Measurements from ENCODE around the gene GALNT9.
A peak's percentile ranks its signal among the peaks of the same experiment; 100 is the strongest.

GALNT9 gene

GRCh38 chr12:132166093-132166492 lies 163.3 kb downstream of the GALNT9 start:
- Histone ChIP-seq H3K27me3 (peaks cover 29% of the 10 kb centered on the region), H3K27ac (no peak overlapping the region), H4K20me1 (peaks cover 23% of the 10 kb centered on the region), H3K4me2 (no peak overlapping the region), H3K4me1 (peaks cover 67% of the 10 kb centered on the region), H3K4me3 (no peak overlapping the region), H3K36me3 (no peaks in the 10 kb centered on the region), H3K9me3 (no peaks in the 10 kb centered on the region), H3K9ac (no peak overlapping the region)
- no peak for TF ChIP-seq Cebpa-rat (IDR thresholded peaks at IDR 0.05)

DNA sequence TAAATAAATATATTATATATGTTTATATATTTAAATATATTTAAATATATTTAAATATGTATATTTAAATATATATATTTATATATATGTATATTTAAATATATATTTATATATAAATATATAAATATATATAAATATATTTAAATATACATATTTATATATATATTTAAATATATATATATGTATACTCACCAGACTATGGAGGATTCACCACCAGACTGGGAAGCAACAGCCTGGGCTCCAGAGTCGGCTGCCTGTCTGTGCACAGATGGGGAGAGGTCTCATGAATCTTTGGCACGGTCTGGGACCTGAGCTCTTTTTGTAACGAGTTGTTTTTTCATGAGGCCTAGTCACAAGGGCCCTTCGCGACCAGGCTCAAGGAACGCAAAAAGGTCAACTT lies 163.8 kb downstream of the GALNT9 start:
- H3K27ac ChIP-seq, result no peak overlapping the region
- no peak for TF ChIP-seq Cebpa-rat (IDR thresholded peaks at IDR 0.05)
- no peaks in the 10 kb centered on the region for H3K36me3 ChIP-seq
- peaks cover 29% of the 10 kb centered on the region for H3K27me3 ChIP-seq
- no peaks in the 10 kb centered on the region for H3K9me3 ChIP-seq
- H3K4me2 ChIP-seq, result no peak overlapping the region
- no peak overlapping the region for H3K4me3 ChIP-seq
- H4K20me1 ChIP-seq, result peaks cover 26% of the 10 kb centered on the region
- H3K4me1 ChIP-seq, result peaks cover 62% of the 10 kb centered on the region
- no peak overlapping the region for H3K9ac ChIP-seq

GRCh38 chr12:132164426-132164825 lies 165.0 kb downstream of the GALNT9 start:
- H3K4me1 ChIP-seq, result peaks cover 61% of the 10 kb centered on the region
- no peak overlapping the region for H3K4me2 ChIP-seq
- no peaks in the 10 kb centered on the region for H3K9me3 ChIP-seq
- no peak overlapping the region for H3K9ac ChIP-seq
- H4K20me1 ChIP-seq, result peaks cover 36% of the 10 kb centered on the region
- TF ChIP-seq Cebpa-rat (IDR thresholded peaks at IDR 0.05), result no peak
- no peak overlapping the region for H3K4me3 ChIP-seq
- H3K27ac ChIP-seq, result no peak overlapping the region
- peaks cover 29% of the 10 kb centered on the region for H3K27me3 ChIP-seq
- H3K36me3 ChIP-seq, result no peaks in the 10 kb centered on the region

- H3K4me2 ChIP-seq, result peak overlapping the region; percentile 79
- peaks cover 64% of the 10 kb centered on the region for H3K4me1 ChIP-seq
- H4K20me1 ChIP-seq, result peaks cover 36% of the 10 kb centered on the region
- H3K36me3 ChIP-seq, result no peaks in the 10 kb centered on the region
- H3K27ac ChIP-seq, result no peak overlapping the region
- no peak for TF ChIP-seq Cebpa-rat (IDR thresholded peaks at IDR 0.05)
- no peaks in the 10 kb centered on the region for H3K9me3 ChIP-seq
- no peak overlapping the region for H3K4me3 ChIP-seq
- H3K9ac ChIP-seq, result no peak overlapping the region
- H3K27me3 ChIP-seq, result peaks cover 29% of the 10 kb centered on the region
These were observed 165.5 kb downstream of the GALNT9 start for GRCh38 chr12:132163911-132164288.

DNA sequence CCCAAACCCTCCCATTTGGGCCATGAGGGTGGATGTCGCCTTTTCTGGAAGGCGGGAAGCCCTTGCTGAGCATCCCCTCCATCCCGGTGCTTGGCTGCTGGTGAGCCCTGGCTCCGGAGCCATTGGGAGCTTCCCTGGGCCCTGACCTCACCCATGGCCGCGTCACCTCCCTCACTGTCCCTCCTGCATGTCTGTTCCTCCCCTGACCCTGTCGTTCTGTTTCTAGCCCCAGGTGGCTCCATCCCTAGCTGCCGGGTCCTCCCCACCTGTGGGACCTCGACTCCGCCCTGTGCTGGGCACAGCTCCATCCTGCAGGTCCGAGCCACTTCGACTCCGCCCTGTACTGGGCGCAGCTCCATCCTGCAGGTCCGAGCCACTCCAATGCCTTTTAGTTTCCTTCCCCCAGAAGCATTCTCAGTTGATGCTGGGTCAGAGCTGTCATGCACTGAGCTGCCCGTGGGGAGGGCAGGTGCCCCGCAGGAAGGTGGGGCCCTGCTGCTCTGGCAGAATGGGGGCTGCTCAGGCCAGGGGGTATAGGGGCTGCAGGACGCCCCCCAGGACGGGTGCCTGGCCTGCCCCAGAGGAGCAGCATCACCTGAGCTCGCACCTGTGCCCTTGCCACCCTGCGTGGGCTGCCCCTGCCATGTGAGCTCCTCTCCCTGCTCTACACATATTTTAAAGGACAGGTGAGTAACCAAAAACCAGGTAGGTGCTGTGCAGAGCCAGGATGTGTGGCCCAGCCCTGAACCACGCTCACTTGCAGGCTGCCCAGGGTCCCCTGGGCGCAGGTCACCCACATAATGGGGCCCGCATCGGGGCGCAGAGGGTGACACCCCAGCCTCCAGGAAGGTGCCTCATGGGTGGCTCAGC lies 166.1 kb downstream of the GALNT9 start:
- peaks cover 60% of the 10 kb centered on the region for H3K4me1 ChIP-seq
- no peak for TF ChIP-seq Cebpa-rat (IDR thresholded peaks at IDR 0.05)
- no peak overlapping the region for H3K27ac ChIP-seq
- H3K4me2 ChIP-seq, result peak overlapping the region; percentile 79
- no peaks in the 10 kb centered on the region for H3K9me3 ChIP-seq
- H3K36me3 ChIP-seq, result peaks cover 3% of the 10 kb centered on the region
- peaks cover 29% of the 10 kb centered on the region for H3K27me3 ChIP-seq
- H3K4me3 ChIP-seq, result peak overlapping the region; percentile 26
- peak overlapping the region; percentile 35; the same call in 1 of the 2 replicates for H3K9ac ChIP-seq
- peaks cover 36% of the 10 kb centered on the region for H4K20me1 ChIP-seq

GRCh38 chr12:132162508-132163031 lies 166.8 kb downstream of the GALNT9 start:
- peaks cover 4% of the 10 kb centered on the region; the same call in 1 of the 2 replicates for H3K9me3 ChIP-seq
- H3K36me3 ChIP-seq, result peaks cover 10% of the 10 kb centered on the region
- H3K4me3 ChIP-seq, result peak overlapping the region; percentile 26
- H3K27me3 ChIP-seq, result peaks cover 29% of the 10 kb centered on the region
- peaks cover 53% of the 10 kb centered on the region for H3K4me1 ChIP-seq
- peak; percentile 49; the same call in 1 of the 2 replicates for TF ChIP-seq Cebpa-rat (IDR thresholded peaks at IDR 0.05)
- peak overlapping the region; percentile 35; the same call in 1 of the 2 replicates for H3K9ac ChIP-seq
- H3K27ac ChIP-seq, result no peak overlapping the region
- H3K4me2 ChIP-seq, result peak overlapping the region; percentile 79
- H4K20me1 ChIP-seq, result peaks cover 36% of the 10 kb centered on the region

DNA sequence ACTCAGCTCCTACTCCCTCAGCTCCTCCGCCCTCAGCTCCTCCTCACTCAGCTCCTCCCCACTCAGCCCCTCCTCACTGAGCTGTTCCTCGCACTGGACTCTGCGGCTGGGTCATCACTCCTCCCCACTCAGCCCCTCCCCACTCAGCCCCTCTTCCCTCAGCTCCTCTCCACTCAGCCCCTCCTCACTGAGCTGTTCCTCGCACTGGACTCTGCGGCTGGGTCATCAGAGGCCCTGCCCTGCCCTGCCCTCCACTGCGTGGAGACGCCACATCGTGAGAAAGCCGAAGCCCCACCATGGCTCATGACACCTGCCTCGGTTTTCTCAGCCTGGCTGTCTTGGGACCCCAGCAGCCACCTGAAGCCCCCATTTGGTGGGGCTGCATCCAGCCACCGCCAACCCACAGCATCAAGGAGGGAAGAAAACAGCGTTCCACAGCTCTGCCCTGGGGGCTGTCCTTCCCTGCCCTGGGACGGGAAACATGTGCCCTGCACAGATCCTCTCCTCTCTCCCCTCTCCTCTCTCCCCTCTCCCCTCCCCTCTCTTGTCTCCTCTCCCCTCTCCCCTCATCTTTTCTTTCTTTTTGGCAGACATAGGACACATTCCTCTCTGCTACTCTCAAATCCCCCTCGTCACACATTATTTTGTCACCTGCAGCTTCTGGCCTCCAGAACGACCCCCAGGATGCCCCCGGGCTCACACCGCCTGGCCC lies 167.4 kb downstream of the GALNT9 start:
- peaks cover 36% of the 10 kb centered on the region for H4K20me1 ChIP-seq
- TF ChIP-seq Cebpa-rat (IDR thresholded peaks at IDR 0.05), result no peak
- H3K4me3 ChIP-seq, result peak overlapping the region; percentile 26
- H3K27me3 ChIP-seq, result peaks cover 29% of the 10 kb centered on the region
- H3K27ac ChIP-seq, result no peak overlapping the region
- peaks cover 46% of the 10 kb centered on the region for H3K4me1 ChIP-seq
- peak overlapping the region; percentile 79 for H3K4me2 ChIP-seq
- no peak overlapping the region for H3K9ac ChIP-seq
- H3K36me3 ChIP-seq, result peaks cover 16% of the 10 kb centered on the region
- H3K9me3 ChIP-seq, result peaks cover 11% of the 10 kb centered on the region

DNA sequence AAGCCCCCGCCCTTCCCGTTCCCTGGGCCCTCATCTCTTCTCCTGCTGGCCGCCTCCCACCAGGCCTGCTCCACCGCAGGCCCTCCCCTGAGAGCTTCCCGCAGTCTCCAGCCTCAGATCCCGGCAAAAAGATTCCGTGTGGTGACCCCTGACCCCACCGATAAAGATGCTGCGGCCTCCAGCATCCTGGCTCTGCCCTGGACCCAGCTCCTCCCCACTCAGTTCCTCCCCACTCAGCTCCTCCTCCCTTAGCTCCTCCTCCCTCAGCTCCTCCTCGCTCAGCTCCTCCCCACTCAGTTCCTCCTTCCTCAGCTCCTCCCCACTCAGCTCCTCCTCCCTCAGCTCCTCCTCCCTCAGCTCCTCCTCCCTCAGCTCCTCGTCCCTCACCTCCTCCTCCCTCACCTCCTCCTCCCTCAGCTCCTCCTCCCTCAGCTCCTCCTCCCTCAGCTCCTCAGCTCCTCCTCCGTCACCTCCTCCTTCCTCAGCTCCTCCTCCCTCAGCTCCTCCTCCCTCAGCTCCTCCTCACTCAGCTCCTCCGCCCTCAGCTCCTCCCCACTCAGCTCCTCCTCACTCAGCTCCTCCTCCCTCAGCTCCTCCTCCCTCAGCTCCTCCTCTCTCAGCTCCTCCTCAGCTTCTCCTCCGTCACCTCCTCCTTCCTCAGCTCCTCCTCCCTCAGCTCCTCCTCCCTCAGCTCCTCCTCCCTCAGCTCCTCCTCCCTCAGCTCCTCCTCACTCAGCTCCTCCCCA lies 168.2 kb downstream of the GALNT9 start:
- Histone ChIP-seq H3K9ac (no peak overlapping the region), H3K4me2 (no peak overlapping the region), H3K36me3 (peaks cover 23% of the 10 kb centered on the region), H3K27me3 (peaks cover 29% of the 10 kb centered on the region), H4K20me1 (peaks cover 36% of the 10 kb centered on the region), H3K4me1 (peaks cover 43% of the 10 kb centered on the region), H3K9me3 (peaks cover 18% of the 10 kb centered on the region), H3K27ac (no peak overlapping the region), H3K4me3 (no peak overlapping the region)
- TF ChIP-seq Cebpa-rat (IDR thresholded peaks at IDR 0.05), result no peak

GRCh38 chr12:132160601-132161035 lies 168.8 kb downstream of the GALNT9 start:
- H3K36me3 ChIP-seq, result peaks cover 29% of the 10 kb centered on the region
- H3K27ac ChIP-seq, result no peak overlapping the region
- no peak overlapping the region for H3K4me3 ChIP-seq
- peaks cover 29% of the 10 kb centered on the region for H3K27me3 ChIP-seq
- no peak overlapping the region for H3K4me2 ChIP-seq
- TF ChIP-seq Cebpa-rat (IDR thresholded peaks at IDR 0.05), result no peak
- H4K20me1 ChIP-seq, result peaks cover 36% of the 10 kb centered on the region
- H3K9ac ChIP-seq, result no peak overlapping the region
- peaks cover 43% of the 10 kb centered on the region for H3K4me1 ChIP-seq
- H3K9me3 ChIP-seq, result peaks cover 21% of the 10 kb centered on the region
